Measurements from ENCODE around the gene CNOT9. TPM values are rescaled to one million over a fixed set of nuclear protein-coding genes. Genes with fewer than 3 reads are reported as not detected.

CNOT9 gene
- total RNA-seq, 1 experiment from 2014 or later, result 73.0 TPM

DNA sequence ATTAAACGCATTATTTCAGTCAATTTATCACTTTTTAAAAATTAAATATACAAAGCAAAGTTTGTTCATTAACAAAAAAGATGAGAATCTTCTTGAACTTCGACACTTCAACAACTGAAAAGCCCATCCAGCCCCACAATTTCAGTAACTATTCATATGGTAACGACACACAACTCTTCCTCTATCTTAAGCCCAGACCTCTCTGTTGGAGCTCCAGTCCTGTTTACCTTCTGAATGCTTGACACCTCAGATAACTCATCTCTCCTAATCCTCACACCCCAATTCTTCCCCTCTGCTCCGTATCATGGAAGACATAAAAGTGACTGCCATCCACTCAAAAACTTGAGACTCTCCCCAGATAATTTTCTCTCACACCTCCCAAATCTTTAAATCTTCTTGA, 13.1 kb upstream of the CNOT9 start:
- H3K27me3 ChIP-seq (ENCODE audit: control insufficient read depth, insufficient read depth, low read length), result no peaks in the 10 kb centered on the region
- H3K36me3 ChIP-seq (ENCODE audit: control insufficient read depth, insufficient read depth, low read length), result peaks cover 36% of the 10 kb centered on the region
- TF ChIP-seq POLR2AphosphoS5 (IDR thresholded peaks at IDR 0.05; ENCODE audit: low read depth, low read length) (no peak), TCF7L2 (IDR thresholded peaks at IDR 0.05; ENCODE audit: low read depth, low read length) (no peak), SIN3A (IDR thresholded peaks at IDR 0.05; ENCODE audit: borderline replicate concordance, insufficient read depth, low read depth, low read length) (no peak)
- TF ChIP-seq, protein P1, sequence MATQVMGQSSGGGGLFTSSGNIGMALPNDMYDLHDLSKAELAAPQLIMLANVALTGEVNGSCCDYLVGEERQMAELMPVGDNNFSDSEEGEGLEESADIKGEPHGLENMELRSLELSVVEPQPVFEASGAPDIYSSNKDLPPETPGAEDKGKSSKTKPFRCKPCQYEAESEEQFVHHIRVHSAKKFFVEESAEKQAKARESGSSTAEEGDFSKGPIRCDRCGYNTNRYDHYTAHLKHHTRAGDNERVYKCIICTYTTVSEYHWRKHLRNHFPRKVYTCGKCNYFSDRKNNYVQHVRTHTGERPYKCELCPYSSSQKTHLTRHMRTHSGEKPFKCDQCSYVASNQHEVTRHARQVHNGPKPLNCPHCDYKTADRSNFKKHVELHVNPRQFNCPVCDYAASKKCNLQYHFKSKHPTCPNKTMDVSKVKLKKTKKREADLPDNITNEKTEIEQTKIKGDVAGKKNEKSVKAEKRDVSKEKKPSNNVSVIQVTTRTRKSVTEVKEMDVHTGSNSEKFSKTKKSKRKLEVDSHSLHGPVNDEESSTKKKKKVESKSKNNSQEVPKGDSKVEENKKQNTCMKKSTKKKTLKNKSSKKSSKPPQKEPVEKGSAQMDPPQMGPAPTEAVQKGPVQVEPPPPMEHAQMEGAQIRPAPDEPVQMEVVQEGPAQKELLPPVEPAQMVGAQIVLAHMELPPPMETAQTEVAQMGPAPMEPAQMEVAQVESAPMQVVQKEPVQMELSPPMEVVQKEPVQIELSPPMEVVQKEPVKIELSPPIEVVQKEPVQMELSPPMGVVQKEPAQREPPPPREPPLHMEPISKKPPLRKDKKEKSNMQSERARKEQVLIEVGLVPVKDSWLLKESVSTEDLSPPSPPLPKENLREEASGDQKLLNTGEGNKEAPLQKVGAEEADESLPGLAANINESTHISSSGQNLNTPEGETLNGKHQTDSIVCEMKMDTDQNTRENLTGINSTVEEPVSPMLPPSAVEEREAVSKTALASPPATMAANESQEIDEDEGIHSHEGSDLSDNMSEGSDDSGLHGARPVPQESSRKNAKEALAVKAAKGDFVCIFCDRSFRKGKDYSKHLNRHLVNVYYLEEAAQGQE (IDR thresholded peaks at IDR 0.05; ENCODE audit: insufficient read depth in 1 of 2, low read depth in 2 of 2, low read length in 1 of 2), result no peak
- TF ChIP-seq, protein P2, sequence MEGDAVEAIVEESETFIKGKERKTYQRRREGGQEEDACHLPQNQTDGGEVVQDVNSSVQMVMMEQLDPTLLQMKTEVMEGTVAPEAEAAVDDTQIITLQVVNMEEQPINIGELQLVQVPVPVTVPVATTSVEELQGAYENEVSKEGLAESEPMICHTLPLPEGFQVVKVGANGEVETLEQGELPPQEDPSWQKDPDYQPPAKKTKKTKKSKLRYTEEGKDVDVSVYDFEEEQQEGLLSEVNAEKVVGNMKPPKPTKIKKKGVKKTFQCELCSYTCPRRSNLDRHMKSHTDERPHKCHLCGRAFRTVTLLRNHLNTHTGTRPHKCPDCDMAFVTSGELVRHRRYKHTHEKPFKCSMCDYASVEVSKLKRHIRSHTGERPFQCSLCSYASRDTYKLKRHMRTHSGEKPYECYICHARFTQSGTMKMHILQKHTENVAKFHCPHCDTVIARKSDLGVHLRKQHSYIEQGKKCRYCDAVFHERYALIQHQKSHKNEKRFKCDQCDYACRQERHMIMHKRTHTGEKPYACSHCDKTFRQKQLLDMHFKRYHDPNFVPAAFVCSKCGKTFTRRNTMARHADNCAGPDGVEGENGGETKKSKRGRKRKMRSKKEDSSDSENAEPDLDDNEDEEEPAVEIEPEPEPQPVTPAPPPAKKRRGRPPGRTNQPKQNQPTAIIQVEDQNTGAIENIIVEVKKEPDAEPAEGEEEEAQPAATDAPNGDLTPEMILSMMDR (IDR thresholded peaks at IDR 0.05), result no peak
- no peak overlapping the region for H3K27ac ChIP-seq (ENCODE audit: low read length)
- H3K4me3 ChIP-seq (ENCODE audit: low read depth in 2 of 2, low read length in 2 of 2), result no peak overlapping the region
- ATAC-seq (no peak), DNase-seq (ENCODE audit: low read depth, low spot score) (no peak)
- POLR2A ChIA-PET, result no interaction called here
- no peaks in the 10 kb centered on the region for H3K4me1 ChIP-seq (ENCODE audit: control insufficient read depth, insufficient read depth, low read length)
- intact Hi-C loops (cut with micrococcal nuclease; ENCODE audit: unreplicated experiment) (no loop called here), in situ Hi-C loops (cut with HindIII; ENCODE audit: low pct_unique_long_range_greater_than_20kb, low sequenced_read_pairs) (no loop called here)
- CTCF ChIA-PET, result no interaction called here
- H3K9me3 ChIP-seq (ENCODE audit: control insufficient read depth, insufficient read depth, low read depth, low read length), result no peaks in the 10 kb centered on the region
- BruUV-seq (replicated peaks), result no TSS peak

DNA sequence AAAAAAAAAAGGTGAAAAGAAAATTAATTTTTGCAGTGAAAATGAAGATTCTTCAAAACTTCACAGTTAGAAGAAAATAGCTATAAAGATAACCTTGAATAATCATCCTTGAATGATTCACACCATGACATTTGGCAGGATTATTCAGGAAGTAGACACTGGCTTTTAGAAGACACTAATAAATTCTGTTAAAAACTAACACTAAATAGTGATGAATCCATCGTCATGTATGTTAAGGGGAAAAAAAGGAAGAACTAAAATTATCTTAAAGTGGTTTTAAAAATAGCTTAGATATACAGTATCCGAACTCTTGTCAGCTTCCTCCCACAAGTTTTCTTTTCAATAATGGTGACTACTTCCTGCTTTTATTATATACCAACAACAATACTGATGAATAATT, 10.7 kb upstream of the CNOT9 start:
- Histone ChIP-seq H3K36me3 (ENCODE audit: control insufficient read depth, insufficient read depth, low read length) (peaks cover 26% of the 10 kb centered on the region), H3K27me3 (ENCODE audit: control insufficient read depth, insufficient read depth, low read length) (no peaks in the 10 kb centered on the region), H3K4me3 (ENCODE audit: low read depth in 2 of 2, low read length in 2 of 2) (no peak overlapping the region), H3K9me3 (ENCODE audit: control insufficient read depth, insufficient read depth, low read depth, low read length) (no peaks in the 10 kb centered on the region), H3K27ac (ENCODE audit: low read length) (no peak overlapping the region), H3K4me1 (ENCODE audit: control insufficient read depth, insufficient read depth, low read length) (no peaks in the 10 kb centered on the region)
- ChIA-PET POLR2A (no interaction called here), CTCF (no interaction called here)
- DNase-seq (ENCODE audit: low read depth, low spot score), result no peak
- ATAC-seq, result no peak
- intact Hi-C loops (cut with micrococcal nuclease; ENCODE audit: unreplicated experiment) (no loop called here), in situ Hi-C loops (cut with HindIII; ENCODE audit: low pct_unique_long_range_greater_than_20kb, low sequenced_read_pairs) (no loop called here)
- BruUV-seq (replicated peaks), result no TSS peak
- TF ChIP-seq POLR2AphosphoS5 (IDR thresholded peaks at IDR 0.05; ENCODE audit: low read depth, low read length) (no peak), SIN3A (IDR thresholded peaks at IDR 0.05; ENCODE audit: borderline replicate concordance, insufficient read depth, low read depth, low read length) (no peak), TCF7L2 (IDR thresholded peaks at IDR 0.05; ENCODE audit: low read depth, low read length) (no peak)
- TF ChIP-seq, protein P1 (IDR thresholded peaks at IDR 0.05; ENCODE audit: insufficient read depth in 1 of 2, low read depth in 2 of 2, low read length in 1 of 2), result no peak
- TF ChIP-seq, protein P2 (IDR thresholded peaks at IDR 0.05), result no peak

Measured in Panc1 (cell line).